ENCODE data around the gene WWOX.

Gene WWOX

GRCh38 chr16:78832100-78832499 is 732.6 kb downstream of the WWOX start:
- no peak for DNase-seq

- peak; percentile 11 for DNase-seq
Observed at GRCh38 chr16:78836802-78837491, 737.5 kb downstream of the WWOX start.

GRCh38 chr16:78837706-78838105 is 738.3 kb downstream of the WWOX start:
- DNase-seq, result no peak

- DNase-seq, result no peak
Observed at GRCh38 chr16:78838276-78838675, 738.8 kb downstream of the WWOX start.

- DNase-seq, result no peak
Observed at GRCh38 chr16:78842950-78843349, 743.5 kb downstream of the WWOX start.

GRCh38 chr16:78843978-78844377 is 744.5 kb downstream of the WWOX start:
- no peak for DNase-seq

- no peak for DNase-seq
Observed at GRCh38 chr16:78844682-78845081, 745.2 kb downstream of the WWOX start.

GRCh38 chr16:78851266-78851665 is 751.8 kb downstream of the WWOX start:
- no peak for DNase-seq

- DNase-seq, result no peak
Observed at GRCh38 chr16:78852081-78852635, 752.7 kb downstream of the WWOX start.

- DNase-seq, result no peak
Observed at GRCh38 chr16:78862022-78862421, 762.6 kb downstream of the WWOX start.

GRCh38 chr16:78866521-78866920 is 767.1 kb downstream of the WWOX start:
- DNase-seq, result no peak

GRCh38 chr16:78869492-78869891 is 770.0 kb downstream of the WWOX start:
- DNase-seq, result peak; percentile 11

GRCh38 chr16:78871241-78871640 is 771.8 kb downstream of the WWOX start:
- no peak for DNase-seq

- DNase-seq, result no peak
Observed at GRCh38 chr16:78876671-78877070, 777.2 kb downstream of the WWOX start.

- no peak for DNase-seq
Observed at GRCh38 chr16:78877114-78877655, 777.7 kb downstream of the WWOX start.

- no peak for DNase-seq
Observed at GRCh38 chr16:78878570-78878969, 779.1 kb downstream of the WWOX start.

GRCh38 chr16:78879011-78879410 is 779.6 kb downstream of the WWOX start:
- no peak for DNase-seq

GRCh38 chr16:78882150-78882549 is 782.7 kb downstream of the WWOX start:
- no peak for DNase-seq

- DNase-seq, result no peak
Observed at GRCh38 chr16:78882751-78883150, 783.3 kb downstream of the WWOX start.

GRCh38 chr16:78884204-78884603 is 784.8 kb downstream of the WWOX start:
- no peak for DNase-seq

- no peak for DNase-seq
Observed at GRCh38 chr16:78889346-78889745, 789.9 kb downstream of the WWOX start.

GRCh38 chr16:78890373-78890895 is 791.0 kb downstream of the WWOX start:
- no peak for DNase-seq

GRCh38 chr16:78892951-78893733 is 793.7 kb downstream of the WWOX start:
- peak; percentile 25 for DNase-seq

- DNase-seq, result peak; percentile 25
Observed at GRCh38 chr16:78894886-78895285, 795.4 kb downstream of the WWOX start.

Data from stimulated activated CD4-positive, alpha-beta T cell treated with anti-CD3 and anti-CD28 coated beads, Interleukin-4, amount 100 ng/mL, for 24 hours (primary cell).